ENCODE results near the gene VCP. TPM values are rescaled to one million over a fixed set of nuclear protein-coding genes. Genes with fewer than 3 reads are reported as not detected.

VCP gene
- total and polyA plus RNA-seq, 9 of the 15 experiments (the other 6 are each of a cell fraction or from before 2014, with no cell fraction given), result 7.1 to 257 (median 199) TPM

- TF ChIP-seq RREB1 (CRISPR knock-in tag; IDR thresholded peaks at IDR 0.05) (no peak), NR2F6 (CRISPR knock-in tag; IDR thresholded peaks at IDR 0.05) (no peak), CREM (IDR thresholded peaks at IDR 0.05; ENCODE audit: low read depth) (peak; percentile 63; the same call in 1 of the 2 replicates), TRIM28 (IDR thresholded peaks at IDR 0.05) (no peak), PKNOX1 (IDR thresholded peaks at IDR 0.05) (no peak), ELF2 (CRISPR knock-in tag; IDR thresholded peaks at IDR 0.05) (no peak), HNRNPH1 (optimal IDR thresholded peaks at IDR 0.05; ENCODE audit: low read depth, low read length) (no peak), ZNF707 (CRISPR knock-in tag; conservative IDR thresholded peaks at IDR 0.05) (no peak), MAZ (CRISPR knock-in tag; conservative IDR thresholded peaks at IDR 0.05 in 1 of 2, IDR thresholded peaks at IDR 0.05 in 1 of 2) (peak; percentile 35 to 37; a peak in 1 of 4 replicates), E2F6 (IDR thresholded peaks at IDR 0.05; ENCODE audit: borderline replicate concordance in 1 of 2, extremely low read depth in 1 of 2, insufficient read depth in 1 of 2, insufficient read length in 1 of 2, low read depth in 1 of 2, low read length in 1 of 2, poor library complexity in 1 of 2, severe bottlenecking in 1 of 2) (peak; percentile 81 to 93), ZFP36 (IDR thresholded peaks at IDR 0.05; ENCODE audit: low read depth, low read length, partially characterized antibody) (peak; percentile 29), ATF2 (CRISPR knock-in tag; IDR thresholded peaks at IDR 0.05) (no peak), ZSCAN29 (IDR thresholded peaks at IDR 0.05) (no peak), CXXC5 (CRISPR knock-in tag; IDR thresholded peaks at IDR 0.05) (peak; percentile 48)
Observed at GRCh38 chr9:35079426-35080341, 7.3 kb upstream of the VCP start, which contains the start of gene FANCG (continued).

Measured in K562 (cell line).